Measurements from ENCODE around the gene TMED9.

- TF ChIP-seq CTCF (IDR thresholded peaks at IDR 0.05) (no peak), POLR2A (IDR thresholded peaks at IDR 0.05) (no peak)
Measured at GRCh38 chr5:177575488-177575887, 16.5 kb upstream of the TMED9 start.
